A204.1 (cell line): Measurements from ENCODE around the gene DEPDC5.

Experiments used
- FAIRE-seq: peaks from 2 replicates; lab custom pipeline; 2012; peaks lifted over from hg19 to GRCh38; lab: Jason Lieb, UNC

The DEPDC5 gene

GRCh38 chr22:31951194-31952093 is 197.6 kb downstream of the DEPDC5 start:
- no peak for FAIRE-seq

- FAIRE-seq, result no peak
These were observed 198.2 kb downstream of the DEPDC5 start for GRCh38 chr22:31952094-31952401.

- no peak for FAIRE-seq
These were observed 198.7 kb downstream of the DEPDC5 start for GRCh38 chr22:31952472-31952871.

- FAIRE-seq, result no peak
These were observed 199.4 kb downstream of the DEPDC5 start for GRCh38 chr22:31953261-31953660.

GRCh38 chr22:31954535-31955523 is 201.0 kb downstream of the DEPDC5 start:
- FAIRE-seq, result no peak

GRCh38 chr22:31956360-31956759 is 202.5 kb downstream of the DEPDC5 start:
- FAIRE-seq, result no peak
